Loucy (cell line): ENCODE data around the gene WASF3.

Experiments used
- H2AFZ ChIP-seq: fragments of 200-600 bp; sonication (generic); 2 replicates; pipeline ENCODE4 v1.6.0; 2016; ENCODE audit warnings: antibody characterized with exemption, mild to moderate bottlenecking, low read length, moderate library complexity
- H3F3A ChIP-seq: fragments of 200-600 bp; 2 replicates; pipeline ENCODE4 v1.6.0; 2016; ENCODE audit warnings: antibody characterized with exemption, low read depth, mild to moderate bottlenecking
- H3K27me3 ChIP-seq: fragments of 200-600 bp; sonication (generic); 2 replicates; pipeline ENCODE4 v1.6.1; 2014; ENCODE audit warnings: low read length, mild to moderate bottlenecking; ENCODE audit not compliant: insufficient read depth, poor library complexity, severe bottlenecking
- H3K36me3 ChIP-seq: fragments of 200-600 bp; sonication (generic); 2 replicates; pipeline ENCODE4 v1.6.1; 2016; ENCODE audit warnings: low read length; ENCODE audit not compliant: insufficient read depth
- H3K4me1 ChIP-seq: fragments of 200-600 bp; sonication (generic); 2 replicates; pipeline ENCODE4 v1.5.1; 2014; ENCODE audit warnings: low read length, mild to moderate bottlenecking; ENCODE audit not compliant: insufficient read depth, poor library complexity, severe bottlenecking
- H3K4me2 ChIP-seq: fragments of 200-600 bp; sonication (generic); 2 replicates; pipeline ENCODE4 v1.6.0; 2014; ENCODE audit warnings: antibody characterized with exemption, low read length, low read depth, mild to moderate bottlenecking; ENCODE audit not compliant: poor library complexity, severe bottlenecking
- H3K4me3 ChIP-seq: fragments of 200-600 bp; sonication (generic); 2 replicates; pipeline ENCODE4 v1.5.1; 2014; ENCODE audit warnings: low read length, mild to moderate bottlenecking, mixed read lengths; ENCODE audit not compliant: poor library complexity, severe bottlenecking
- H3K79me2 ChIP-seq: fragments of 200-600 bp; sonication (generic); 2 replicates; pipeline ENCODE4 v1.6.1; 2014; ENCODE audit warnings: low read length; ENCODE audit not compliant: insufficient read depth
- H3K9ac ChIP-seq: fragments of 200-600 bp; sonication (generic); 2 replicates; pipeline ENCODE4 v1.6.0; 2014; ENCODE audit warnings: mild to moderate bottlenecking, low read depth, low read length, moderate library complexity; ENCODE audit not compliant: poor library complexity, severe bottlenecking
- H3K9me2 ChIP-seq: fragments of 200-600 bp; sonication (generic); replicated peaks from 2 replicates; pipeline ENCODE4 v1.6.1; 2016; ENCODE audit warnings: low read depth, low read length, mixed read lengths
- H3K9me3 ChIP-seq: fragments of 200-600 bp; sonication (generic); 2 replicates; pipeline ENCODE4 v1.6.1; 2014; ENCODE audit warnings: mild to moderate bottlenecking, antibody characterized with exemption, low read length, low read depth; ENCODE audit not compliant: insufficient read depth
- H4K20me1 ChIP-seq: fragments of 200-600 bp; sonication (generic); 2 replicates; pipeline ENCODE4 v1.6.0; 2014; ENCODE audit warnings: antibody characterized with exemption, low read length, mild to moderate bottlenecking; ENCODE audit not compliant: insufficient read depth, poor library complexity, severe bottlenecking
- EZH2phosphoT487 ChIP-seq: fragments of 200-600 bp; IDR thresholded peaks from 2 replicates; pipeline ENCODE4 v1.6.1; 2018; ENCODE audit warnings: antibody characterized with exemption, mild to moderate bottlenecking, moderate library complexity, borderline replicate concordance
- TF ChIP-seq, protein P1 (sequence below): fragments of 200-600 bp; sonication (generic); conservative IDR thresholded peaks from 2 replicates; pipeline ENCODE4 v1.5.1; 2014; ENCODE audit warnings: mild to moderate bottlenecking, antibody characterized with exemption, low read length

The WASF3 gene

DNA sequence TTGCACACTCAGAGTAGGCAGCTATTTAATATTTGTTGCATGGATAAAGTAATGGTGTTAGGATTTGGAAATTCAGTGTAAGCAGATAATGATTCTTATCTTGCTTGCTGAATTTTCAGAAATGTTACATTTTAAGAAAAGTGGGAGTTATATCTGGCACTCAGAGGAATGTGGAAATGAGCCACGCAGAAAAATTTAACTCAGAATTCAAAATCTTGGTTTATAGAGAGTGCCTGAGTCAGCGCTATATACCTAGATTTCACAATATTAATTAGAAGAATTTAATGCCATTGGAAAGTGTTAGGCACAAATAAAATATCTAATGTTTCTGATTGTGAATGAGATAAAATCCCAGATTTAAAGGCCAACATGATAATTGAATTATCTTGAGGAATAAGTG is 106.8 kb downstream of the WASF3 start:
- no peak overlapping the region for H3K4me3 ChIP-seq
- H3F3A ChIP-seq: no peaks in the 10 kb centered on the region
- no peaks in the 10 kb centered on the region for H3K27me3 ChIP-seq
- no peak overlapping the region for H3K9ac ChIP-seq
- no peaks in the 10 kb centered on the region for H3K9me2 ChIP-seq
- H3K36me3 ChIP-seq: no peaks in the 10 kb centered on the region
- no peaks in the 10 kb centered on the region for H3K79me2 ChIP-seq
- H3K4me1 ChIP-seq: peaks cover 12% of the 10 kb centered on the region
- TF ChIP-seq EZH2phosphoT487: no peak
- TF ChIP-seq, protein P1, sequence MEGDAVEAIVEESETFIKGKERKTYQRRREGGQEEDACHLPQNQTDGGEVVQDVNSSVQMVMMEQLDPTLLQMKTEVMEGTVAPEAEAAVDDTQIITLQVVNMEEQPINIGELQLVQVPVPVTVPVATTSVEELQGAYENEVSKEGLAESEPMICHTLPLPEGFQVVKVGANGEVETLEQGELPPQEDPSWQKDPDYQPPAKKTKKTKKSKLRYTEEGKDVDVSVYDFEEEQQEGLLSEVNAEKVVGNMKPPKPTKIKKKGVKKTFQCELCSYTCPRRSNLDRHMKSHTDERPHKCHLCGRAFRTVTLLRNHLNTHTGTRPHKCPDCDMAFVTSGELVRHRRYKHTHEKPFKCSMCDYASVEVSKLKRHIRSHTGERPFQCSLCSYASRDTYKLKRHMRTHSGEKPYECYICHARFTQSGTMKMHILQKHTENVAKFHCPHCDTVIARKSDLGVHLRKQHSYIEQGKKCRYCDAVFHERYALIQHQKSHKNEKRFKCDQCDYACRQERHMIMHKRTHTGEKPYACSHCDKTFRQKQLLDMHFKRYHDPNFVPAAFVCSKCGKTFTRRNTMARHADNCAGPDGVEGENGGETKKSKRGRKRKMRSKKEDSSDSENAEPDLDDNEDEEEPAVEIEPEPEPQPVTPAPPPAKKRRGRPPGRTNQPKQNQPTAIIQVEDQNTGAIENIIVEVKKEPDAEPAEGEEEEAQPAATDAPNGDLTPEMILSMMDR: no peak
- no peak overlapping the region for H3K4me2 ChIP-seq
- H3K9me3 ChIP-seq: no peaks in the 10 kb centered on the region
- no peaks in the 10 kb centered on the region for H4K20me1 ChIP-seq
- H2AFZ ChIP-seq: no peak overlapping the region

DNA sequence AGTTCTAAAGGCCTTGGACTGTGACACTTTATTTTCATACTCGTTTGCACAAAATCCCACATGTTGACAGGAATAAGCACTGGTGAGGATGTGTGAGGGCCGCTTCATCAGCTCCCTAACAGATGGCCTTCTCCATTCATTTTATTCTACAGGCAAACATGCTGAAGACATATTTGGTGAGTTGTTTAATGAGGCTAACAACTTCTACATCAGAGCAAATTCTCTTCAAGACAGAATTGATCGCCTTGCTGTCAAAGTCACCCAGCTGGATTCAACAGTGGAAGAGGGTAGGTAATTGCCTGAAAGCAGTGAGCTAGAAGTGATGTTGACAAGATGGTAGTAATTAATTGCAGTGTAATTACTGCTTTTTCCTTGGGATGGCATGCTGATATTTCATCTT is 107.4 kb downstream of the WASF3 start:
- H3K4me3 ChIP-seq: no peak overlapping the region
- no peak overlapping the region for H2AFZ ChIP-seq
- H3K79me2 ChIP-seq: no peaks in the 10 kb centered on the region
- H3F3A ChIP-seq: no peaks in the 10 kb centered on the region
- no peak overlapping the region for H3K9ac ChIP-seq
- H3K4me2 ChIP-seq: no peak overlapping the region
- H4K20me1 ChIP-seq: no peaks in the 10 kb centered on the region
- no peaks in the 10 kb centered on the region for H3K9me2 ChIP-seq
- H3K27me3 ChIP-seq: no peaks in the 10 kb centered on the region
- H3K9me3 ChIP-seq: no peaks in the 10 kb centered on the region
- no peaks in the 10 kb centered on the region for H3K36me3 ChIP-seq
- TF ChIP-seq EZH2phosphoT487: no peak
- TF ChIP-seq, protein P1: no peak
- peaks cover 12% of the 10 kb centered on the region for H3K4me1 ChIP-seq

DNA sequence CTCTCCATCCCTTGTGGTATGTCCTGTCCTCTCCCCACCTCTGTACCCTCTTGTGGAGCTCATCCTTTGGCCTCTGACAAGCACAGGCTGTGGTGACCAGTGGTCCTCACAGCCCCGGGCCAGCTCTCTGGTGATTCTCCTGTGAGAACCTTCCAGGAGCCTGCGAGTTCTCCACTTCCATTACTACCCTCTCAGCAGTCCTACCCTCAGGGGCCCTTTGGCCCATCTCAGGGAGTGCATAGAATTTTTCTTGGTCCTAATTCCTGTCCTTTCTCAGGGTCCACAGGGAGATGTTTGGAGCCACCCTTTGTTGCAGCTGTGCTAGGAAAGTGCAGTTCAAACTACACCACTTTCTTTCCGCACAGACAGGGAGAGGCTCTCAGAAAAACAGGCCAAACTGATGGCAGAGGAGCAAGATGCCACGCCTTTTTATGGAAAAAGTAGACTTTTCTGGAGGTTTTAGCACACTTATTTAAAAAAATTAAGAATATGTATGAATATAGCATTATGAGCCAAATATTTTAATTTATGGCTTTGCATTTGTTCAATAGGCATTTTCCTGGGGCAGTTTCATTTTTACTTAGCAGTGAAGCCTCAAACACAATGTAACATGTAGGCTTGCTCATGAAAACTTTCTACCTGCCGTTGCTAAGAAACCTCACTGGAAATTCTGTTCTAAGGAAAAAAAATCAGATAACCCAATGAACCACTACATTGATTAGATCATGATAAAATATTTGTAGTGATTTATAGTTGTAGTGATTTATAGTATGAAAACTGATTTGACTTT is 111.1 kb downstream of the WASF3 start:
- no peak for TF ChIP-seq EZH2phosphoT487
- TF ChIP-seq, protein P1: no peak
- Histone ChIP-seq H3K27me3 (no peaks in the 10 kb centered on the region), H3K9me3 (no peaks in the 10 kb centered on the region), H3F3A (no peaks in the 10 kb centered on the region), H3K4me3 (no peak overlapping the region), H2AFZ (no peak overlapping the region), H3K4me2 (no peak overlapping the region), H4K20me1 (no peaks in the 10 kb centered on the region), H3K9me2 (no peaks in the 10 kb centered on the region), H3K79me2 (no peaks in the 10 kb centered on the region), H3K9ac (no peak overlapping the region), H3K36me3 (no peaks in the 10 kb centered on the region), H3K4me1 (no peaks in the 10 kb centered on the region)
